HepG2 (cell line): Measurements from ENCODE around the gene TPD52L2. TPM values are rescaled to one million over a fixed set of nuclear protein-coding genes. Genes with fewer than 3 reads are reported as not detected.
A peak's percentile ranks its signal among the peaks of the same experiment; 100 is the strongest.

ENCODE experiments used
- ATF7 ChIP-seq, 2 experiments: fragments of 450-650 bp in 1 of 2; sonication (generic) in 1 of 2; formaldehyde crosslinking in 1 of 2; IDR thresholded peaks; 2 replicates each; pipeline versions ENCODE4 v1.4.0 to v1.6.1; 2016 to 2020; ENCODE audit warnings: antibody characterized with exemption in 1 of 2, mild to moderate bottlenecking in 1 of 2, missing genetic modification reagents in 1 of 2
- NCOA1 ChIP-seq: sonication (generic); formaldehyde crosslinking; IDR thresholded peaks from 2 replicates; pipeline ENCODE4 v1.9.0; 2021; ENCODE audit warnings: missing genetic modification reagents
- NKX3-1 ChIP-seq: sonication (generic); formaldehyde crosslinking; IDR thresholded peaks from 2 replicates; pipeline ENCODE4 v1.5.0; 2020; ENCODE audit warnings: missing genetic modification reagents
- ZC3H4 ChIP-seq: sonication (generic); formaldehyde crosslinking; IDR thresholded peaks from 2 replicates; pipeline ENCODE4 v1.4.0; 2020; ENCODE audit warnings: missing genetic modification reagents, borderline replicate concordance
- ZFYVE20 ChIP-seq: sonication (generic); formaldehyde crosslinking; IDR thresholded peaks from 2 replicates; pipeline ENCODE4 v1.8.0; 2023; ENCODE audit warnings: low read depth, mild to moderate bottlenecking, moderate library complexity, missing genetic modification reagents, borderline replicate concordance
- ZNF10 ChIP-seq: sonication (generic); formaldehyde crosslinking; IDR thresholded peaks from 2 replicates; pipeline ENCODE4 v1.4.0; 2020; ENCODE audit warnings: mild to moderate bottlenecking, low read depth, missing genetic modification reagents, borderline replicate concordance
- ZNF205 ChIP-seq: IDR thresholded peaks from 2 replicates; pipeline ENCODE4 v1.6.1; 2018; ENCODE audit warnings: missing biosample characterization, missing genetic modification reagents
- ZNF318 ChIP-seq: sonication (generic); formaldehyde crosslinking; IDR thresholded peaks from 2 replicates; pipeline ENCODE4 v1.4.0; 2020; ENCODE audit warnings: mild to moderate bottlenecking, missing genetic modification reagents
- ZNF512 ChIP-seq: sonication (generic); formaldehyde crosslinking; IDR thresholded peaks from 2 replicates; pipeline ENCODE4 v1.4.0; 2020; ENCODE audit warnings: mild to moderate bottlenecking, missing genetic modification reagents
- ZNF569 ChIP-seq: sonication (generic); formaldehyde crosslinking; IDR thresholded peaks from 2 replicates; pipeline ENCODE4 v1.5.0; 2020; ENCODE audit warnings: mild to moderate bottlenecking, missing genetic modification reagents, moderate library complexity, borderline replicate concordance
- ZNF720 ChIP-seq: sonication (generic); formaldehyde crosslinking; IDR thresholded peaks from 2 replicates; pipeline ENCODE4 v1.4.0; 2020; ENCODE audit warnings: missing genetic modification reagents
- ZNF775 ChIP-seq: sonication (generic); formaldehyde crosslinking; IDR thresholded peaks from 2 replicates; pipeline ENCODE4 v1.4.0; 2020; ENCODE audit warnings: missing genetic modification reagents, mild to moderate bottlenecking, moderate library complexity, borderline replicate concordance
- polyA plus RNA-seq, 8 experiments: library from polyadenylated mRNA; depleted of rRNA in 3 of 8; stranded (reverse) in 7 of 8; unstranded in 1 of 8; fragments of >200 nt; fragmentation: Illumina TruSeq in 4 of 8; extraction: Trizol in 4 of 8; gene quantifications; 2 replicates each; pipeline versions ENCODE4 v1.2.1 to v1.2.3, GENCODE V29; 2011 to 2016; ENCODE audit warnings: low read depth in 4 of 8, missing spikeins in 1 of 8, mixed read lengths in 1 of 8; ENCODE audit not compliant: insufficient read depth in 1 of 8
- total RNA-seq, 5 experiments: library from RNA; depleted of rRNA; stranded (reverse); fragments of >200 nt; fragmentation: Illumina TruSeq; extraction: Trizol; gene quantifications; 2 replicates each; pipeline ENCODE4 v1.2.3, GENCODE V29; 2016; ENCODE audit warnings: low read depth in 1 of 5
- TF ChIP-seq, protein P1 (sequence below): fragments of 450-650 bp; IDR thresholded peaks from 2 replicates; pipeline ENCODE4 v1.6.1; 2017
- TF ChIP-seq, protein P2 (sequence below): sonication (generic); formaldehyde crosslinking; IDR thresholded peaks from 2 replicates; pipeline ENCODE4 v1.4.0; 2020; ENCODE audit warnings: missing genetic modification reagents, mild to moderate bottlenecking, borderline replicate concordance

TPD52L2 gene
- total and polyA plus RNA-seq, 2 of the 13 experiments (the other 11 are each of a cell fraction or from before 2014, with no cell fraction given), result 156 to 184 TPM

GRCh38 chr20:63846888-63847236 lies 18.2 kb upstream of the TPD52L2 start (continued):
- TF ChIP-seq, protein P1, sequence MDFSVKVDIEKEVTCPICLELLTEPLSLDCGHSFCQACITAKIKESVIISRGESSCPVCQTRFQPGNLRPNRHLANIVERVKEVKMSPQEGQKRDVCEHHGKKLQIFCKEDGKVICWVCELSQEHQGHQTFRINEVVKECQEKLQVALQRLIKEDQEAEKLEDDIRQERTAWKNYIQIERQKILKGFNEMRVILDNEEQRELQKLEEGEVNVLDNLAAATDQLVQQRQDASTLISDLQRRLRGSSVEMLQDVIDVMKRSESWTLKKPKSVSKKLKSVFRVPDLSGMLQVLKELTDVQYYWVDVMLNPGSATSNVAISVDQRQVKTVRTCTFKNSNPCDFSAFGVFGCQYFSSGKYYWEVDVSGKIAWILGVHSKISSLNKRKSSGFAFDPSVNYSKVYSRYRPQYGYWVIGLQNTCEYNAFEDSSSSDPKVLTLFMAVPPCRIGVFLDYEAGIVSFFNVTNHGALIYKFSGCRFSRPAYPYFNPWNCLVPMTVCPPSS, result peak; percentile 98
- TF ChIP-seq ZNF512 (CRISPR knock-in tag) (0 out of 2 replicates have a peak, but pooled peaks have one; percentile 22), ZC3H4 (CRISPR knock-in tag) (no peak), ZNF10 (no peak), ZNF775 (no peak), ATF7 (IDR thresholded peaks at IDR 0.05) (peak; percentile 66), ATF7 (CRISPR knock-in tag; IDR thresholded peaks at IDR 0.05) (peak; percentile 57; the same call in 1 of the 2 replicates), ZNF720 (CRISPR knock-in tag) (no peak), ZNF569 (CRISPR knock-in tag) (no peak), ZFYVE20 (CRISPR knock-in tag) (no peak), NKX3-1 (CRISPR knock-in tag) (no peak), ZNF318 (0 out of 2 replicates have a peak, but pooled peaks have one; percentile 62), ZNF205 (CRISPR knock-in tag) (no peak), NCOA1 (CRISPR knock-in tag) (no peak)
- TF ChIP-seq, protein P2, sequence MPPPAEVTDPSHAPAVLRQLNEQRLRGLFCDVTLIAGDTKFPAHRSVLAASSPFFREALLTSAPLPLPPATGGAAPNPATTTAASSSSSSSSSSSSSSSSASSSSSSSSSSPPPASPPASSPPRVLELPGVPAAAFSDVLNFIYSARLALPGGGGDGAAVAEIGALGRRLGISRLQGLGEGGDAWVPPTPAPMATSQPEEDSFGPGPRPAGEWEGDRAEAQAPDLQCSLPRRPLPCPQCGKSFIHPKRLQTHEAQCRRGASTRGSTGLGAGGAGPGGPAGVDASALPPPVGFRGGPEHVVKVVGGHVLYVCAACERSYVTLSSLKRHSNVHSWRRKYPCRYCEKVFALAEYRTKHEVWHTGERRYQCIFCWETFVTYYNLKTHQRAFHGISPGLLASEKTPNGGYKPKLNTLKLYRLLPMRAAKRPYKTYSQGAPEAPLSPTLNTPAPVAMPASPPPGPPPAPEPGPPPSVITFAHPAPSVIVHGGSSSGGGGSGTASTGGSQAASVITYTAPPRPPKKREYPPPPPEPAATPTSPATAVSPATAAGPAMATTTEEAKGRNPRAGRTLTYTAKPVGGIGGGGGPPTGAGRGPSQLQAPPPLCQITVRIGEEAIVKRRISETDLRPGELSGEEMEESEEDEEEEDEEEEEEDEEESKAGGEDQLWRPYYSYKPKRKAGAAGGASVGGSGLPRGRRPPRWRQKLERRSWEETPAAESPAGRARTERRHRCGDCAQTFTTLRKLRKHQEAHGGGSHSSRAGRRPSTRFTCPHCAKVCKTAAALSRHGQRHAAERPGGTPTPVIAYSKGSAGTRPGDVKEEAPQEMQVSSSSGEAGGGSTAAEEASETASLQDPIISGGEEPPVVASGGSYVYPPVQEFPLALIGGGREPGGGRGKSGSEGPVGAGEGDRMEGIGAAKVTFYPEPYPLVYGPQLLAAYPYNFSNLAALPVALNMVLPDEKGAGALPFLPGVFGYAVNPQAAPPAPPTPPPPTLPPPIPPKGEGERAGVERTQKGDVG (CRISPR knock-in tag), result no peak
